ENCODE measurements around the gene SLC2A6. TPM values are rescaled to one million over a fixed set of nuclear protein-coding genes. Genes with fewer than 3 reads are reported as not detected.

SLC2A6 gene
- total RNA-seq, 4 donors from 2014 or later = 1.1 to 3.8 (median 2.5) TPM

DNA sequence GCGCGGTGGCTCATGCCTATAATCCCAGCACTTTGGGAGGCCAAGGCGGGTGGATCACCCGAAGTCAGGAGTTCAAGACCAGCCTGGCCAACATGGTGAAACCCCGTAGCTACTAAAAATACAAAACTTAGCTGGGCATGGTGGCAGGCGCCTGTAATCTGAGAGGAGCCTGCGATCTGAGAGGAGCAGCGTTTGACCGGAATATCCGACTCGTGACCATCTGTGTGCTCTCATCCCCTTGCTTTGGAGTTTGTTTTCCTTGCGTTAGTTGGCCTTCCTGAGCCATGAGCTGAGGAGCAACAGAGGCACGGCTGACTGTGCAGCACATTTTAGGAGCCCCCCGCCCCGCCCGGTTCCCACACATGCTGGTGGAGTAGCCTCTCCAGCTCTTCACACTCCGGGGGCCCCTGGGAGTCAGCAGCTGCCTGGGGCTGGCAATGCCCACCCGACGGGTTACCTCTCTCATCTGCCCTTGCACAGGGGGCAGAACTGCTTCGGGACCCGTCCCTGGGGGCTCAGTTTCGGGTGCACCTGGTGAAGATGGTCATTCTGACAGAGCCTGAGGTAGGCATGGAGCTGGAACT is 53.8 kb downstream of the SLC2A6 start:
- no peak for DNase-seq
- Histone ChIP-seq H3K27me3 (no peaks in the 10 kb centered on the region), H3K9me3 (no peaks in the 10 kb centered on the region), H3K36me3 (no peaks in the 10 kb centered on the region), H3K27ac (no peak overlapping the region), H3K4me3 (replicated peaks in 1 of 3) (no peak overlapping the region), H3K4me1 (peaks cover 3 to 16% of the 10 kb centered on the region in 2 donors)
- 76 to 77% methylated on average over 18 to 19 of the region's 22 CpGs for whole genome bisulfite sequencing, 2 donors
- intact Hi-C loops (cut with DNase I) = no loop called here
- TF ChIP-seq POLR2A (IDR thresholded peaks at IDR 0.05) = no peak
- TF ChIP-seq, protein P1, sequence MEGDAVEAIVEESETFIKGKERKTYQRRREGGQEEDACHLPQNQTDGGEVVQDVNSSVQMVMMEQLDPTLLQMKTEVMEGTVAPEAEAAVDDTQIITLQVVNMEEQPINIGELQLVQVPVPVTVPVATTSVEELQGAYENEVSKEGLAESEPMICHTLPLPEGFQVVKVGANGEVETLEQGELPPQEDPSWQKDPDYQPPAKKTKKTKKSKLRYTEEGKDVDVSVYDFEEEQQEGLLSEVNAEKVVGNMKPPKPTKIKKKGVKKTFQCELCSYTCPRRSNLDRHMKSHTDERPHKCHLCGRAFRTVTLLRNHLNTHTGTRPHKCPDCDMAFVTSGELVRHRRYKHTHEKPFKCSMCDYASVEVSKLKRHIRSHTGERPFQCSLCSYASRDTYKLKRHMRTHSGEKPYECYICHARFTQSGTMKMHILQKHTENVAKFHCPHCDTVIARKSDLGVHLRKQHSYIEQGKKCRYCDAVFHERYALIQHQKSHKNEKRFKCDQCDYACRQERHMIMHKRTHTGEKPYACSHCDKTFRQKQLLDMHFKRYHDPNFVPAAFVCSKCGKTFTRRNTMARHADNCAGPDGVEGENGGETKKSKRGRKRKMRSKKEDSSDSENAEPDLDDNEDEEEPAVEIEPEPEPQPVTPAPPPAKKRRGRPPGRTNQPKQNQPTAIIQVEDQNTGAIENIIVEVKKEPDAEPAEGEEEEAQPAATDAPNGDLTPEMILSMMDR (IDR thresholded peaks at IDR 0.05) = no peak

DNA sequence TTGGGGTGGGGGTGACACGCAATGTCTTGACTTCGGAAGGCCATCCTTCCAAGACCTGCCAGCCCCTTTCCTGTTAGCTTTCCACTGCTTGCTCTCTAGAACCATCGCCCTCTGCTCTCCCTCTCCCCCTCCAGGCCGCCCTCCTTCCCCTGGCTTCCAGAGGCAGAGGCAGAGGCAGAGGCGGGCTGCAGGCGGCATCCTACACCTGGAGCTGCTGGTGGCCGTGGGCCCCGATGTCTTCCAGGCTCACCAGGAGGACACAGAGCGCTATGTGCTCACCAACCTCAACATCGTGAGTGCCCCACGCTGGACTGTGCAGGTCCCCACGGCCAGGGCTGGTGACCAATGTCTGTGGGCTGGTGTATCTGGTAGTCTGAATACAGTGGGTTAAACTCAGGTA is 54.7 kb downstream of the SLC2A6 start:
- H3K27ac ChIP-seq = no peak overlapping the region
- TF ChIP-seq POLR2A (IDR thresholded peaks at IDR 0.05) = no peak
- TF ChIP-seq, protein P1 (IDR thresholded peaks at IDR 0.05) = no peak
- WGBS, 2 donors = 91 to 94% methylated on average over 9 to 12 of the region's 12 CpGs
- intact Hi-C loops (cut with DNase I) = no loop called here
- no peak overlapping the region for H3K4me3 ChIP-seq (replicated peaks in 1 of 3)
- no peak for DNase-seq
- no peaks in the 10 kb centered on the region for H3K36me3 ChIP-seq
- no peaks in the 10 kb centered on the region for H3K27me3 ChIP-seq
- no peaks in the 10 kb centered on the region for H3K9me3 ChIP-seq
- peaks cover 3 to 12% of the 10 kb centered on the region in 2 donors for H3K4me1 ChIP-seq

DNA sequence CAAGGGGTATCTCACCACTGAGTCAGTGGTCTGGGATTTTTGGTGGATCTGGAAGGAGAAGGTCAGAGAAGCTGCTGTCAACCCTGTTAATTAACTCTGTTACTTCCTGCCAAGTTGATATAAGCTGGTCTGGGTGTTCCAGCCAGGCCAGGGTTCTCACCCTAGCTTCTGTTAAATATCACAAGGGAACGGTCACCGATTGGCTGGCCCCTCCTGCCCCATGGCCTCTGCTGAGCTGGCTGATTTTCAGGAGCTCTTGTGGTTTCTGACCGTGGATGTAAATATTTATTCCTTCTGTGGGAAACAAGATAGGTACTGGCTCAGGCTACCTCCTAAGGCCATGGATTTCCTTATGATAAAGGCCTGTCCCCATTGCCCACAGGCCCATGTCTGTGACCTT is 55.7 kb downstream of the SLC2A6 start:
- DNase-seq = no peak
- Histone ChIP-seq H3K36me3 (no peaks in the 10 kb centered on the region), H3K4me1 (peaks cover 2 to 5% of the 10 kb centered on the region in 2 donors), H3K4me3 (replicated peaks in 1 of 3) (no peak overlapping the region), H3K27me3 (no peaks in the 10 kb centered on the region), H3K27ac (no peak overlapping the region), H3K9me3 (no peaks in the 10 kb centered on the region)
- TF ChIP-seq, protein P1 (IDR thresholded peaks at IDR 0.05) = no peak
- no peak for TF ChIP-seq POLR2A (IDR thresholded peaks at IDR 0.05)
- 71% methylated on average over 3 of the region's 3 CpGs; no CpG with 5 or more reads in 1 of the 2 donors for WGBS, 2 donors
- intact Hi-C loops (cut with DNase I) = no loop called here

DNA sequence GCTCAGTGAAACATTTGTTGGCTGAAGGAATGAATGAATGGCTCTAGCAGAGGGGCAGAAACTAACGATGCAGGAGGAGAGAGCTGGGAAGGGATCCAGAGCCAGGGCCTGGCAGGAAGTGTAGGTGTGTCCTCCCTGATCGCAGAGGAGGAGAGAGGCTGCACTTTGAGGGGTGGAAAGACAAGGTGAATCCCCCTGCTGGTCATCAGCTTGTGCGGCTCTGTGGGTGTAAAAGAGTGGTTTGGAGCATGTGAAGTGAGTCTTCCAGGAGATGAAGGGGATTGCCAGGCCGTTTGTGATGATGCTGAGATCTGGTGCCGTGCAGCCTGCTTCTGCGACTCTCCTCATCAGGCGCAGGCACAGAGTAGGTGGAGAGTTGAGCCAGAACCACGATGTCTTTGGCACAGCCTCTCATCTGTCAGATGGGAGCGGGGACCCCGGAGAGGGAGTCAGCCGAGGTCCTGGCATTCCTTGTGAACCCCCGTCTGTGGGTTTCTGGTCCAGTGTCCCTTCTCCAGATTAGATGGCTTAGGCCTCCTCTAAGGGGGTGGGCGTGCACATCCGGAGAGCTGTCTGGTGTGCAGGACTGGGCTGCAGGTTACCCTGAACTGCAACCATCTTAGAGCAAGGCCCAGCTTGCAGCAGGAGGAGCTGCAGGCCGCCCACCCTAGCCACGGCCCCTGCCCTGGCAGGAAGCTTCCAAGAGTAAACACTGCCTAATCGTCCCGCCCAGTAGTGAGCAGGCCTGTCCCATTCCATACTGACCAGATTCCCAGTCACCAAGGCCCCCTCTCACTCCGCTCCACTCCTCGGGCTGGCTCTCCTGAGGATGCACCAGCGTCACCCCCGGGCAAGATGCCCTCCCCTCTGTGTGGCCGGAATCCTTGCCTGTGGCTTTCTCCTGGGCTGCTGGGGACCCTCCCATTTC is 57.0 kb downstream of the SLC2A6 start, which contains the start of gene ADAMTS13:
Gene ADAMTS13 (plus strand): TSS at position 753 of the 928 bp plus-strand sequence. CDS start 77 bp downstream, at position 830.
- Histone ChIP-seq H3K27ac (no peak within 1 kb of the TSS), H3K9me3 (no peaks in the 10 kb centered on the region), H3K27me3 (no peaks in the 10 kb centered on the region), H3K4me1 (peaks cover 3 to 7% of the 10 kb centered on the region in 2 donors), H3K4me3 (replicated peaks in 1 of 3) (no peak within 1 kb of the TSS), H3K36me3 (no peaks in the 10 kb centered on the region)
- intact Hi-C loops (cut with DNase I) = no loop called here
- no peak for TF ChIP-seq POLR2A (IDR thresholded peaks at IDR 0.05)
- TF ChIP-seq, protein P1 (IDR thresholded peaks at IDR 0.05) = no peak
- 53 to 55% methylated on average over 20 to 22 of the region's 23 CpGs for WGBS, 2 donors
- DNase-seq = no peak

Other genes starting within 250 kb of the SLC2A6 start
- gene ABO, start 203.9 kb downstream of the SLC2A6 start, total RNA-seq = 10 to 100 TPM; 15.7 to 32.6 (median 24.9) TPM
- gene SURF6, start 142.9 kb downstream of the SLC2A6 start, total RNA-seq = 10 to 100 TPM; 18.4 to 34.9 (median 22.0) TPM
- gene MED22, start 131.0 kb downstream of the SLC2A6 start, total RNA-seq = 10 to 100 TPM; 41.9 to 58.2 (median 48.6) TPM
- gene RPL7A, start 130.9 kb downstream of the SLC2A6 start, total RNA-seq = 1,000 to 10,000 TPM; 1,394 to 2,407 (median 1,585) TPM
- gene SURF1, start 122.6 kb downstream of the SLC2A6 start, total RNA-seq = 10 to 100 TPM; 51.5 to 82.7 (median 64.7) TPM
- gene SURF2, start 122.5 kb downstream of the SLC2A6 start, total RNA-seq = 10 to 100 TPM; 26.2 to 42.7 (median 31.6) TPM
- gene SURF4, start 103.0 kb downstream of the SLC2A6 start, total RNA-seq = 100 to 1,000 TPM; 165 to 253 (median 226) TPM
- 1 to 10 TPM in 2 of 4 donors, not detected in 2; 1.6 to 2.2 TPM for gene STKLD1, start 102.7 kb downstream of the SLC2A6 start, total RNA-seq
- 10 to 100 TPM; 16.0 to 21.9 (median 19.0) TPM for gene REXO4, start 61.1 kb downstream of the SLC2A6 start, total RNA-seq
- 1 to 10 TPM; 1.5 to 2.8 (median 2.0) TPM for gene ADAMTS13, start 56.7 kb downstream of the SLC2A6 start, total RNA-seq
- 10 to 100 TPM; 21.4 to 36.7 (median 33.5) TPM for gene CACFD1, start 19.1 kb downstream of the SLC2A6 start, total RNA-seq
- not detected for gene MYMK, start 45.9 kb upstream of the SLC2A6 start, total RNA-seq
- 1 to 10 TPM; 2.4 to 9.3 (median 8.7) TPM for gene ADAMTSL2, start 55.6 kb upstream of the SLC2A6 start, total RNA-seq
- not detected for gene FAM163B, start 130.3 kb upstream of the SLC2A6 start, total RNA-seq
- under 1 TPM in 2 of 4 donors, not detected in 2; 0.11 to 0.15 TPM for gene DBH, start 157.3 kb upstream of the SLC2A6 start, total RNA-seq